ENCODE results near the gene DIS3L2. TPM values are rescaled to one million over a fixed set of nuclear protein-coding genes. Genes with fewer than 3 reads are reported as not detected.

Gene DIS3L2
- total and polyA plus RNA-seq, 12 donors: 20.0 to 54.7 (median 30.5) TPM

DNA sequence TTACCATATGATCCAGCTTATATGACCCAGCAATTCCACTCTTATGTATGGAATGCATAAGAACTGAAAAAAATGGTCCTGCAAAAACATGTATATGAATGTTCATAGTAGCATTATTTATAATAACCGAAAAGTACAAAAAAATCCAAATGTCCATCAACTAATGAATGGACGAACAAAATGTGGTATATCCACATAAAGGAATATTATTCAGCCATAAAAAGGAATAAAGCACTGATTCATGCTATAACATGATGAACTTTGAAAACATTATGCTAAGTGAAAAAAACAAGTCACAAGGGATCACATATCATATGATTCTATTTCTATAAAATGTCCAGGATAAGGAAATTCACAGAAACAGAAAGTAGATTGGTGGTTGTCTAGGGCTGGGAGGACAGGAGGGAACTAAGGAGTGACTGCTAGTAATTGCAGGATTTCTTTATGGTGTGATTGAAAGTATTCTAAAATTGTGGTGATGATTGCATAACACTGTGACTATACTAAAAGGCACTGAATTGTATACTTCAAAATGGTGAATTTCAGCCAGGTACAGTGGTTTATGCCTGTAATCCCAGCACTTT, 10.0 kb upstream of the DIS3L2 start:
- no peaks in the 10 kb centered on the region for H3K27me3 ChIP-seq
- no peaks in the 10 kb centered on the region for H3K36me3 ChIP-seq (replicated peaks in 1 of 2)
- no peaks in the 10 kb centered on the region for H3K4me1 ChIP-seq (replicated peaks in 1 of 2)
- no peak overlapping the region for H3K27ac ChIP-seq
- H3K4me3 ChIP-seq: no peak overlapping the region
- WGBS, 4 donors: 61 to 95% (median 90%) methylated on average over 2 of the region's 2 CpGs
- TF ChIP-seq CTCF (IDR thresholded peaks at IDR 0.05) (no peak), POLR2A (IDR thresholded peaks at IDR 0.05) (no peak)
- intact Hi-C loops (cut with DNase I): no loop called here
- no peaks in the 10 kb centered on the region for H3K9me3 ChIP-seq (replicated peaks in 1 of 3)
- no peak for DNase-seq

GRCh38 chr2:231955758-231956472, 5.6 kb upstream of the DIS3L2 start:
- intact Hi-C loops (cut with DNase I): no loop called here
- H3K36me3 ChIP-seq (replicated peaks in 1 of 2): no peaks in the 10 kb centered on the region

DNA sequence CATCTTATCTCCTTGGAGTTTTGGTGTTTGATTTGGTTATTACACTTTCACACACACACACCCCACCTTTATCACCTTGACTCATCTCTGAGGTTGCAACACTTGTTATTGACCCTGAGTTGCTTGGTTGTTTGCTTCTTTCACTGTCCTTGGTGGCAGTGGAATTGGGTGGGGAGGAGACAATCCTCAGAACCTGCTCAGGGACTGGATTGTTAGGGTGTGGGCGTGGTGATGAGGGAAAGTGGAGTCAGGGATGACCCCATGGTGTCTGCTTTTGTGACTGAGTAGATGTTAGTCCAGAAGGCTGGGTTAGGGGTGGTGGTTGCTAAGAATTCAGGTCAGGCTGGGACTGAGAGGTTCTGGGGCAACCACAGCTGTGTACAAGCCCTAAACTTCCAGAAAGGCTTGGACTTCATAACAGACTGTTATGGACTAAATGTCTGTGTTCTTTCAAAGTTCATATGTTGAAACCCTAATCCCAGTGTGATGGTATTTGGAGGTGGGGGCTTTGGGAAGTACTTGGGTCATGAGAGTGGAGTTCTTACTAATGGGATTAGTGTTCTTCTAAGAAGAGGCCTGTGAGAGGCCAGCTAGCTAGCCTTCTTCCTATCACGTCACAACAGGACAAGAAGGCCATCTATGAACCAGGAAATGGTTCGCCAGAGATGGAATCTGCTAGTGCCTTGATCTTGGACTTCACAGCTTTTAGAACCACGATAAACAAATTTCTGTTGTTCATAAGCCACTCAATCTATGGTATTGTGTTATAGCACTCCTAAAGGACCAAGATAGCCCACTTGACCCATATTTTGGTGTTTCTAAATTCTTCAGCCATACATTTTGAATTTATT, 3.4 kb upstream of the DIS3L2 start:
- intact Hi-C loops (cut with DNase I): no loop called here
- no peaks in the 10 kb centered on the region for H3K27me3 ChIP-seq
- H3K36me3 ChIP-seq (replicated peaks in 1 of 2): no peaks in the 10 kb centered on the region
- peak in 1 of 7 donors; percentile 17 for DNase-seq
- TF ChIP-seq POLR2A (IDR thresholded peaks at IDR 0.05) (no peak), CTCF (IDR thresholded peaks at IDR 0.05) (no peak)
- H3K4me1 ChIP-seq (replicated peaks in 1 of 2): peaks cover 6 to 8% of the 10 kb centered on the region in 2 donors
- H3K9me3 ChIP-seq (replicated peaks in 1 of 3): no peaks in the 10 kb centered on the region
- H3K27ac ChIP-seq: no peak overlapping the region
- H3K4me3 ChIP-seq: no peak overlapping the region
- WGBS, 4 donors: 60 to 86% (median 84%) methylated on average over 4 of the region's 4 CpGs

More at GRCh38 chr2:231955758-231956472, 5.6 kb upstream of the DIS3L2 start:
- H3K9me3 ChIP-seq (replicated peaks in 1 of 3): no peaks in the 10 kb centered on the region
- no peak for TF ChIP-seq CTCF (IDR thresholded peaks at IDR 0.05)
- no peak for TF ChIP-seq POLR2A (IDR thresholded peaks at IDR 0.05)
- no peak overlapping the region for H3K4me3 ChIP-seq
- H3K27ac ChIP-seq: no peak overlapping the region
- whole genome bisulfite sequencing, 4 donors: 95 to 97% (median 95%) methylated on average over 8 of the region's 8 CpGs
- H3K4me1 ChIP-seq (replicated peaks in 1 of 2): peaks cover 0 to 3% of the 10 kb centered on the region in 2 donors
- peak in 2 of 7 donors; percentile 19 to 22 for DNase-seq
- H3K27me3 ChIP-seq: no peaks in the 10 kb centered on the region

DNA sequence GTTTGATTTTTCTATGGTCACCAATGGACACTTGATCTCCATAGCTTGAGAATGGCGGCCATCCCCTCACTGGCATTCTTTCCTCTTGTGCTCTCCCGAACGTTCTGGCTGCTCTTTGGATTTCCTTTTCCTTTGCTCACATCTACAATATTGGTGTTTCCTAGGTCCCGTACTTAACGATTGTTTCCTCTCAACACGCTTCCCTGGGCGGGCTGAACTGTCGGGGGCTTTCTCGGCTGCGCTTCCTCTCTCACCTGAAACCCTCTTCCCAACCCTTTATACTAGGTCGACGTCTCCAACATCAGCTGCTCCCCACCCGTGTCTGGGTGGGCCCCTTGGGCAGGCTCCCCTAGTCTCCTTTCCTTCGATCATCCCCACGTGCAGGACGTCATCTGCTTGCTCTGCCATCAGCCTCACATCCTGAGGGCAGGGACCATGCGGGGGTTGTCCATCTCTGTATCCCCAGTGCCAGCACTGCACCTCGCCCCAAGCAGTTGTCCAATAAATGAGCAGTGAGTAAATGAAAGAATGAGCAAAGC, 634 bp upstream of the DIS3L2 start:
- peak overlapping the region in 4 of 5 donors; percentile 49 to 91 (median 78) for H3K27ac ChIP-seq
- no peaks in the 10 kb centered on the region for H3K36me3 ChIP-seq (replicated peaks in 1 of 2)
- H3K9me3 ChIP-seq (replicated peaks in 1 of 3): no peaks in the 10 kb centered on the region
- no peak for TF ChIP-seq POLR2A (IDR thresholded peaks at IDR 0.05)
- no peaks in the 10 kb centered on the region for H3K27me3 ChIP-seq
- peaks cover 11 to 14% of the 10 kb centered on the region in 2 donors for H3K4me1 ChIP-seq (replicated peaks in 1 of 2)
- peak overlapping the region; percentile 69 to 82 (median 73) for H3K4me3 ChIP-seq
- WGBS, 4 donors: 54 to 60% (median 56%) methylated on average over 18 of the region's 18 CpGs
- peak in 1 of 7 donors; percentile 71 for DNase-seq
- intact Hi-C loops (cut with DNase I): no loop called here
